NCI-H2107 (cell line): Measurements from ENCODE around the gene TM6SF1.
"Not testable (repeated sequence)": the region's sequence is repeated elsewhere in the genome, so short reads cannot be mapped to it uniquely, and the experiment has no call there.

Experiments
- DNase-seq: peaks from one replicate; lab custom pipeline; 2025; lab: John Stamatoyannopoulos, UW

Gene TM6SF1

DNA sequence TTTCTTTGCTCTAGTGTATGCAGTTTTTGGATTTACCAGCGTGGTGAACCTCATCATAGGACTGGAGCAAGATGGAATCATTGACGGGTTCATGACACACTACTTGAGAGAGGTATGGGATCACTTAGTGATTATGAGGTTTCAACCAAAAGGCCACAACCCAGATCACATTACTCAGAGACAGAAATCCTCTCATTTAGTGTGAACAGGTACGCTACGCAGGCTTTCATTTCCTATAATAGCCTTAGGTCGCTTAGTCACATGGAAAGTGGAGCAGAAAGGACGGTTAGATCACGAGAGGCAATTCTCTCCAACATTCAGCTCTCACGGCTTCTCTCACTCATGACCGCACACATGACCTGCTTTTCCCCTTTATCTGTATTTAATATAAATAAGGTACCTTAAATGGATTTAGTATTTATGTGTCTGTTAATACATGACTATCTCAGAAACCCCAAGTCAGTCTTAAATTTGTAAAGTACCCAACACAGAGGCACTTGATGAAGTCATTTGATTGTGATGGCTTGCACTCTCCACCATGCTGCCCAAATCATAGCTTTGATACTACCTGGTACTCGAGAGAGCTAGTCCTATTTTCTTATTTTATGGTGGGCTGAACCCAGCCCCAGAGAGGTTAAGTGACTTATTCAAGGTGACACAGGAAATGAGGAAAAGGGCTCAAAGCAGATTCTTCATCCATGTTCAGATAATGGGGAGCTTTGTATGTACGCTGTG is 8.6 kb downstream of the TM6SF1 start:
- DNase-seq, result no peak

GRCh38 chr15:83118291-83118827 is 10.9 kb downstream of the TM6SF1 start:
- no peak for DNase-seq

- DNase-seq, result no peak
Measured at GRCh38 chr15:83118968-83119367, 11.5 kb downstream of the TM6SF1 start.

DNA sequence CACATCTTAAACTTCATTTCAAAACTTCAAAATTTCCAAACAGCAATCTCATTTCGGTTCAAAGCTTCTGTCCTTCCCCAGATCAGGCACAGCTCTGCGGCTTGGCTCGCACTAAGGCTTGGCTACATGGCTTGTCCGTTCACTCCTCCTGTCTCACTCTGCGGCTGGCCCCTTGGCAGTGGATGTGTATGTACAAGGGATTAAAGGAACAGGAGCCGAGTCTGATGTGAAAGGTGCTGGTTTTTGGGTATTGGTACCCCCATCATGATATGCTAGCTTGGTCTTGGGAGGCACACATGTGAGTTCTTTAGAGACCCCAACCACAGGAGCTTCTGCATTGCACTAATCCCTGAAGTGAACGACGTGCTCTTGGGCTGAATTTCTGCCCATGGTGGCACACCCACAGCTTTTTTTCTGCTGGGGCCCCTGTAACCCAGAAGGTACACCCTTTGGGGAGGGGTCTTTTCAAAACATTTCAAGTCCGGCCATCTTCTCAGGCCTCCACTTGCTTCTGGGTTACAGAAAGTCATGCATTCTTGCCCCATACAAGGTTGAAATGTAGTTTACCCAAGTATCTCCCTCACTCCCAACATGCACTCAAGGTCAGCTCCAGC is 12.6 kb downstream of the TM6SF1 start:
- DNase-seq, result no peak

- no peak for DNase-seq
Measured at GRCh38 chr15:83123529-83123928, 16.1 kb downstream of the TM6SF1 start.

DNA sequence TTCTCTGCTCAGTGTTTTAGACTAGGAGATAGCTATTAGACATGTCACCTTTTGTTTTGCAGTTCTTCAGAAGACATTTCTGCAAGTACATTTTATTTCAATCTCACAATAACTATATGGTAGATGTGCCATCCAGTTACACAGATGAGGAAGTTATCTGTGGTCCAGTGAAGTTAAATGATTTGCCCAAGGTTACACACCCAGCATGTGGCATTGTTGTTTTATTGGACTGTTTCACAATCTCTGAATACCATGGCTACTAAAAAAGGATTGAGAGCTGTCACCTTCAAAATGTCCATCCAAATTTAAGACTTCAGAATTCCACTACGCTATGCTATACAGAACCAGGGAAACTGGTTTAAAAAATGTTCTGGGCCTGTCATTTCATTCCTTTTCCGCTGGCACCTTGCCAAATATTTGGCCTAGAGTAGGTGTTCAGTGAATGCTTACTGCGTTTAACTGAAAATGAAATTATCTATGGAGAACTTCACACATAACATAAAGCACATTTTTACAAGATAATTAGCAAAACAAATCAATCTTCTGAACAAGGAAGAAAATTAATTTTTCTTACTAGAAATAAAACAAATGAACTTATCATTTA is 20.2 kb downstream of the TM6SF1 start:
- no peak for DNase-seq

- no peak for DNase-seq
Measured at GRCh38 chr15:83129791-83130190, 22.3 kb downstream of the TM6SF1 start.

- no peak for DNase-seq
Measured at GRCh38 chr15:83132861-83133523, 25.5 kb downstream of the TM6SF1 start.

- not testable (repeated sequence) for DNase-seq
Measured at GRCh38 chr15:83142151-83142550, 34.7 kb downstream of the TM6SF1 start.

GRCh38 chr15:83144771-83145170 is 37.3 kb downstream of the TM6SF1 start:
- DNase-seq, result no peak

GRCh38 chr15:83153288-83153687 is 45.8 kb downstream of the TM6SF1 start:
- no peak for DNase-seq

DNA sequence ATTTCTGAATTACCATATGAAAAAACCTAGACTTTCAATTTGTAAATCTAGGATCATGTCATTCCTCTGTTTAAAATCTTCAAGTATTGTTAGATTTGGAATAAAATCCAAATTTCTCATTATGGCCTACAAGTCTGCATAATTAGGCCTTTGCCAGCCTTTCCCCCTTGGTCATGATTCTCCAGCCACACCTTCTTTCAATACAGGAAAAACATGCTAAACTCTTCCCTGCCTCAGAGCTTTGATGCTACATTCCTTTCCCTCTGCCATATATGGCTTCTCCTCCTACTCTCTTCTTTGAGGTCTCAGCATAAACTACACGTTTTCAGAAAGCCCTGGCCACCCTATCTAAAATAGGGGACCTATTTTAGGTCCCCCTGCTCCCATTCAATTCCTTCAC is 48.5 kb downstream of the TM6SF1 start:
- no peak for DNase-seq

DNA sequence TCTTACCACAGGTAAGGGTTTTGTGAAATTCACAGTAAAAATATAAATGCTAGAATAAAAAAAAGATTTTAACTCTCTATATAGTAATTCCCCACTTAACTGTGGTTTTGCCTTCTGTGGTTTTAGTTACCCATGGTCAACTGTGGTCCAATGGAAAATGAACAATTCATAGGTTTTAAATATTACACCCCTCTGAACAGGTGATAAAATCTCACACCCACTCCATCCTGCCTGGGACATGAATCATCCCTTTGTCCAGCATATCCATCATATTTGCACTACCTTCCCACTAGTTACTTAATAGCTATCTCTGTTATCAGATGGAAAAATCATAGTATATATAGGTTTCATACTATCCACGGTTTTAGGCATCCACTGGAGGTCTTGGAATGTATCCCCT is 50.9 kb downstream of the TM6SF1 start:
- no peak for DNase-seq

- DNase-seq, result no peak
Measured at GRCh38 chr15:83160741-83161140, 53.3 kb downstream of the TM6SF1 start.

DNA sequence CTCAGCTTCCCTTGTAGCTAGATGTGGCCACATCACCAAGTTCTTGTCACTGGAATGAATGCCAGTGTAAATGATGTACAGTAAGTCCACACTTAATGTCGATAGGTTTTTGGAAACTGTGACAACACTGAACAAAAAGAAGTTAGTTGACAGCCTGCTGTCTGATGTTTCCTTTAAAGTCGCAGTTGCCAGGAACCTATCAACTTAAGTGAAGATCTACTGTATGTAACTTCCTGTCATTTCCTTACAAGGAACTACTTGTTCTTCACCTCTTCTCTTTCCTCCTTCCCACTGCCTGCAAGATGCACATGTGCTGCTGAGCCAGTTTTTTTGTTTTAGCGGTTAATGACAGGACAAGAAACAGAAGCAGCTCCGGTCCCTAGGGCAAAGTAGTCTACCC is 55.6 kb downstream of the TM6SF1 start:
- DNase-seq, result no peak

DNA sequence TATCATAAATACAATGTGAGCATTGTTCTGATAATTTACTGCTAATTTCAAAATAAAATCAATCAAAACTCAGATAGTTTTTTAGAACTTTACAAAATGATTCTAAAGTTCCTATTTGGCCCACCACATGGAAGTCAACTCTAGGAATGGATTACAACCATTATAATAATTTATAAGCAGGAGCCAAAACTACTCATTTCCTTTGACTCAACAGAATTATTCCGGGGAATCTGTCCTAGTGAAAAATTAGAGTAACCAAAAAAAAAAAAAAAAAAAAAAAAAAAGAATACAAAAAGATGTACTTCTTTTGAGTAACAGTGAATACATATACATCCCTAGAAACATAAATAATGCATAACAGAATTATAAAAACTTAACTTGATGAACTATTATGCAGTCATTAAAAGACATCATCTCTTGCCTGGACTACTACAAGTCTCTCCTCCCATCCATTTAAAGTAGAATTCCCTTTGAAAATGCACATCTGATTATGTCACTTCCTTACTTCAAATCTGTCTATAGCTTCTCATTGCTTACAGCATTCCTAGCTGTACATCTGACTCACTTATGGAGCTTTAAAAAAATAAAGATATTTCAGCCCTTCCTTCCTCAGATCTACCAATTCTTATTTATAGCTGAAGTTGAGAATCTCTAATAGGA is 56.8 kb downstream of the TM6SF1 start:
- no peak for DNase-seq

- no peak for DNase-seq
Measured at GRCh38 chr15:83164771-83165404, 57.4 kb downstream of the TM6SF1 start.

DNA sequence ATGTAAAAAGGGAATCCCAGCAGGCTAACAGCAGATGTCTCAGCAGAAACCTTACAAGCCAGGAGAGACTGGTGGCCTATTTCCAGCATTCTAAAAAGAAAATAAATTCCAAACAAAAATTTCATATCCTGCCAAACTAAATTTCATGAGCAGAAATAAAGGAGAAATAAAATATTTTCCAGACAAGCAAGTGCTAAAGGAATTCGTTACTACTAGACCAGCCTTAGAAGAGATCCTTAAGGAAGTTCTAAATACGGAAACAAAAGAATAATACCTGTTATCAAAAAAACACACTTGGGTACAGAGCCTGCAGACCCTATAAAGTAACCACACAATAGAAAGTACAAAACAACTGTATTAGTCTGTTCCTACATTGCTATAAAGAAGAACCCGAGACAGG is 58.8 kb downstream of the TM6SF1 start:
- no peak for DNase-seq

GRCh38 chr15:83166830-83167229 is 59.4 kb downstream of the TM6SF1 start:
- no peak for DNase-seq

- DNase-seq, result not testable (repeated sequence)
Measured at GRCh38 chr15:83169576-83169975, 62.1 kb downstream of the TM6SF1 start.

DNA sequence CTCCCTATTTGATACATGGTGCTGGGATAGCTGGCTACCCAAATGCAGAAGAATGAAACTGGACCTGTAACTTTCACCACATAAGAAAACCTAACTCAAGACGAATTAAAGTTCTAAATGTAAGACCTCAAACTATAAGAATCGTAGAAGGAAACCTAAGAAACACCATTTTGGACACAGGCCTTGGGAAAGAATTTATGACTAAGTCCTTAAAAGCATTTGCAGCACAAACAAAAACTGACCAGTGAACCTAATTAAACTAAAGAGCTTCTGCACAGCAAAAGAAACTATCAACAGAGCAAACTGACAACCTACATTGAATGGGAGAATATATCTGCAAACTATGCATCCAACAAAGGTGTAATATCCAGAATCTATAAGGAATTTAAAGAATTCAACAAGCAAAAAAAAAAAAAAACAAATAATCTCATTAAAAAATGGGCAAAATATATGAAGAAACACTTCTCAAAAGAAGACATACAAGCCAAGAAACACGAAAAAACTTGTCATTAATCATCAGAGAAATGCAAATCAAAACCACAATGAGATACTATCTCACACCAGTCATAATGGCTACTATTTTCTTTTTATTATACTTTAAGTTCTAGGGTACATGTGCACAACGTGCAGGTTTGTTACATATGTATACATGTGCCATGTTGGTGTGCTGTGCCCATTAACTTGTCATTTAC is 63.2 kb downstream of the TM6SF1 start:
- no peak for DNase-seq
